GM19452 (cell line): ENCODE measurements around the gene PRKCE.

Source experiments
- ATAC-seq: cut with Tn5 transposase; IDR thresholded peaks from one replicate; pipeline ENCODE4 v1.9.1; 2021; ENCODE audit not compliant: unreplicated experiment

PRKCE gene

GRCh38 chr2:45651415-45652089 lies at the start of gene PRKCE:
TSS of gene PRKCE (plus strand) at chr2:45651675.
- ATAC-seq: peak; percentile 17

GRCh38 chr2:45602624-45603023 lies 48.9 kb upstream of the PRKCE start:
- ATAC-seq: no peak

- no peak for ATAC-seq
Measured at GRCh38 chr2:45605116-45605515, 46.4 kb upstream of the PRKCE start.

GRCh38 chr2:45606796-45607195 lies 44.7 kb upstream of the PRKCE start:
- ATAC-seq: no peak

GRCh38 chr2:45607701-45608100 lies 43.8 kb upstream of the PRKCE start:
- ATAC-seq: no peak

- peak; percentile 44 for ATAC-seq
Measured at GRCh38 chr2:45610281-45611019, 41.0 kb upstream of the PRKCE start.

GRCh38 chr2:45611020-45611859 lies 40.2 kb upstream of the PRKCE start, which contains the start of gene SRBD1:
TSS of gene SRBD1 (minus strand) at chr2:45611267. CDS start at chr2:45605441, 5,826 bp downstream.
- peak; percentile 86 for ATAC-seq

GRCh38 chr2:45612285-45612684 lies 39.2 kb upstream of the PRKCE start:
- ATAC-seq: no peak

- no peak for ATAC-seq
Measured at GRCh38 chr2:45612731-45613130, 38.7 kb upstream of the PRKCE start.

- ATAC-seq: no peak
Measured at GRCh38 chr2:45614330-45614729, 37.1 kb upstream of the PRKCE start.

GRCh38 chr2:45614871-45615415 lies 36.5 kb upstream of the PRKCE start:
- ATAC-seq: no peak

GRCh38 chr2:45616658-45617411 lies 34.6 kb upstream of the PRKCE start:
- no peak for ATAC-seq

- ATAC-seq: no peak
Measured at GRCh38 chr2:45617496-45617895, 34.0 kb upstream of the PRKCE start.

- ATAC-seq: no peak
Measured at GRCh38 chr2:45622336-45623075, 29.0 kb upstream of the PRKCE start.

GRCh38 chr2:45623098-45623497 lies 28.4 kb upstream of the PRKCE start:
- no peak for ATAC-seq

- no peak for ATAC-seq
Measured at GRCh38 chr2:45625824-45626223, 25.7 kb upstream of the PRKCE start.

- no peak for ATAC-seq
Measured at GRCh38 chr2:45626387-45627221, 24.9 kb upstream of the PRKCE start.

GRCh38 chr2:45627911-45628310 lies 23.6 kb upstream of the PRKCE start:
- ATAC-seq: no peak

- no peak for ATAC-seq
Measured at GRCh38 chr2:45629971-45630370, 21.5 kb upstream of the PRKCE start.
